Measurements from ENCODE around the gene SPAG8.

- TF ChIP-seq CTCF (IDR thresholded peaks at IDR 0.05 in 2 of 3, conservative IDR thresholded peaks at IDR 0.05 in 1 of 3; ENCODE audit: control insufficient read depth in 2 of 3, extremely low read depth in 1 of 3, insufficient read depth in 1 of 3, low read depth in 3 of 3, low read length in 3 of 3) (peak; percentile 28 to 35 (median 32); a peak in 5 of 6 replicates), FOXM1 (IDR thresholded peaks at IDR 0.05; ENCODE audit: low read depth, low read length) (no peak), YBX1 (IDR thresholded peaks at IDR 0.05) (no peak), ATF7 (IDR thresholded peaks at IDR 0.05; ENCODE audit: low read depth) (no peak), EZH2 (IDR thresholded peaks at IDR 0.05; ENCODE audit: borderline replicate concordance, control insufficient read depth, low read depth, low read length) (no peak), MAX (IDR thresholded peaks at IDR 0.05; ENCODE audit: low read depth, low read length) (no peak), SRF (IDR thresholded peaks at IDR 0.05; ENCODE audit: low read depth in 2 of 2, low read length in 2 of 2) (no peak), CHD1 (IDR thresholded peaks at IDR 0.05; ENCODE audit: low read depth, low read length) (no peak)
These were observed 23.2 kb upstream of the SPAG8 start for GRCh38 chr9:35835216-35835632.

All from GM12878 (cell line).